ENCODE measurements around the gene SERTAD2.

Gene SERTAD2

GRCh38 chr2:64653109-64654062 is at the start of gene SERTAD2:
TSS of gene SERTAD2 (minus strand) at chr2:64653913. CDS start at chr2:64636871, 17,042 bp downstream.
- peak; percentile 83 for DNase-seq

- no peak for DNase-seq
These were observed 46.6 kb upstream of the SERTAD2 start for GRCh38 chr2:64700133-64700809.

GRCh38 chr2:64699712-64700111 is 46.0 kb upstream of the SERTAD2 start:
- no peak for DNase-seq

- DNase-seq, result no peak
These were observed 45.1 kb upstream of the SERTAD2 start for GRCh38 chr2:64698668-64699444.

- DNase-seq, result no peak
These were observed 44.5 kb upstream of the SERTAD2 start for GRCh38 chr2:64698177-64698643.

- no peak for DNase-seq
These were observed 43.8 kb upstream of the SERTAD2 start for GRCh38 chr2:64697297-64698176.

GRCh38 chr2:64696636-64697035 is 42.9 kb upstream of the SERTAD2 start:
- DNase-seq, result no peak

GRCh38 chr2:64695721-64696261 is 42.1 kb upstream of the SERTAD2 start:
- no peak for DNase-seq

- DNase-seq, result no peak
These were observed 38.7 kb upstream of the SERTAD2 start for GRCh38 chr2:64692401-64692800.

GRCh38 chr2:64688909-64689308 is 35.2 kb upstream of the SERTAD2 start:
- DNase-seq, result no peak

GRCh38 chr2:64686283-64686956 is 32.7 kb upstream of the SERTAD2 start:
- DNase-seq, result no peak

- DNase-seq, result no peak
These were observed 31.7 kb upstream of the SERTAD2 start for GRCh38 chr2:64685430-64685829.

GRCh38 chr2:64683771-64684510 is 30.2 kb upstream of the SERTAD2 start:
- no peak for DNase-seq

GRCh38 chr2:64681479-64681967 is 27.8 kb upstream of the SERTAD2 start:
- no peak for DNase-seq

GRCh38 chr2:64679673-64680425 is 26.1 kb upstream of the SERTAD2 start:
- DNase-seq, result no peak

- no peak for DNase-seq
These were observed 25.3 kb upstream of the SERTAD2 start for GRCh38 chr2:64678771-64679590.

- DNase-seq, result no peak
These were observed 23.8 kb upstream of the SERTAD2 start for GRCh38 chr2:64677530-64677929.

- peak; percentile 84 for DNase-seq
These were observed 22.1 kb upstream of the SERTAD2 start for GRCh38 chr2:64675860-64676259.

- no peak for DNase-seq
These were observed 19.0 kb upstream of the SERTAD2 start for GRCh38 chr2:64672708-64673107.

All from activated naive CD4-positive, alpha-beta T cell treated with anti-CD3 and anti-CD28 coated beads, Interleukin-2, amount 50 U/mL, for 16 hours (primary cell).